ENCODE measurements around the gene CHSY3.

CHSY3 gene

DNA sequence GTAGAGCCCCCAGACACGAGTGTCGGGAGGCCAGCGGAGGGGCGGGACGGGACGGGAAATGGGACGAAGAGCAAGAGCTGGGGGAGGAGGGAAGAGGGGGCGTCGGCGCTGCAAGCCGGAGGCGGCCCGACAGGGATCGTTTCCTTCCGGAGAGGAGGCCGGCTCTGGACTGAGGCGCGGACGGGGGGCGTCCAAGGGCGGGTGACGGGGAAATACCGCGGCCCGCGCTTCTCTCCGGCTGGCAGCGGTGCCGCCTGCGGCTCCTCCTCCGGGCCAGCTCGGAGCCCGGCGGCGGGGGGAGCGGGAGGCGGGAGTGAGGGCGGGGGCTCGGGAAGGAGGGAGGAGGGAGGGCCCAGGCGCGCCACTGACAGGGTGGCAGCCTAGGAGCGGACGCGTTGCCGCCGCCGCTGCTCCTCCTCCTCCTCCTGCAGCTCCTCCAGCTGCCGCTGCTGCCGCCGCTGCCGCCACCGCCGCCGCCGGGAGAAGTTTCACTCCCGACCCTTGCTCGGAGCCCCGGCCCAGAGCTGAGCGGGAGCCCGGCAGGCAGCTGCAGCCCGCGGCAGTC, at the start of gene CHSY3:
TSS of gene CHSY3 (plus strand) at position 364 of the 565 bp plus-strand sequence.
- DNase-seq (ENCODE audit: low read depth in 2 of 2): peak; percentile 82 to 90
- TF ChIP-seq, protein P1, sequence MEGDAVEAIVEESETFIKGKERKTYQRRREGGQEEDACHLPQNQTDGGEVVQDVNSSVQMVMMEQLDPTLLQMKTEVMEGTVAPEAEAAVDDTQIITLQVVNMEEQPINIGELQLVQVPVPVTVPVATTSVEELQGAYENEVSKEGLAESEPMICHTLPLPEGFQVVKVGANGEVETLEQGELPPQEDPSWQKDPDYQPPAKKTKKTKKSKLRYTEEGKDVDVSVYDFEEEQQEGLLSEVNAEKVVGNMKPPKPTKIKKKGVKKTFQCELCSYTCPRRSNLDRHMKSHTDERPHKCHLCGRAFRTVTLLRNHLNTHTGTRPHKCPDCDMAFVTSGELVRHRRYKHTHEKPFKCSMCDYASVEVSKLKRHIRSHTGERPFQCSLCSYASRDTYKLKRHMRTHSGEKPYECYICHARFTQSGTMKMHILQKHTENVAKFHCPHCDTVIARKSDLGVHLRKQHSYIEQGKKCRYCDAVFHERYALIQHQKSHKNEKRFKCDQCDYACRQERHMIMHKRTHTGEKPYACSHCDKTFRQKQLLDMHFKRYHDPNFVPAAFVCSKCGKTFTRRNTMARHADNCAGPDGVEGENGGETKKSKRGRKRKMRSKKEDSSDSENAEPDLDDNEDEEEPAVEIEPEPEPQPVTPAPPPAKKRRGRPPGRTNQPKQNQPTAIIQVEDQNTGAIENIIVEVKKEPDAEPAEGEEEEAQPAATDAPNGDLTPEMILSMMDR (IDR thresholded peaks at IDR 0.05; ENCODE audit: low read depth, low read length): no peak
- peak within 1 kb of the TSS; percentile 71 for H3K4me3 ChIP-seq (replicated peaks in 1 of 2; ENCODE audit: low read depth in 2 of 2, low read length in 2 of 2)

DNA sequence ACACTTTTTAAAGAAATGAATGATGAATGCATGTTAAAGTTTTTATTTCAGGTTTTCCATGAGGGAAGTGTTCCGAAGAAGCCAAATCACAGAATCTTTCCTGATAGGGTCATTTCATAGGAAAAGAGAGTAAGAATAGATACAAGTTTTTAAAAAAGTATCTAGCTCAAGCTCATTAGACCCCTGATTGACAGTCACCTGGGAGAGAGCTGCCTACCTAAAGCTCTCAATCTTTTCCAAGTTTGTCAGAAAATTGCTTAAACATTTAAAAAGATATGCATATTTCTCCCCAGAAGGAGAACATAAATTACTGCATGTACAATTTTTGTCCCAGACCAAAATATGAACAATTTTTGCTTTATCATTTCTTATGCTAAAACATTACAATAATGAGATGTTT, 47.9 kb upstream of the CHSY3 start:
- TF ChIP-seq, protein P1 (IDR thresholded peaks at IDR 0.05; ENCODE audit: low read depth, low read length): no peak
- H3K4me3 ChIP-seq (replicated peaks in 1 of 2; ENCODE audit: low read depth in 2 of 2, low read length in 2 of 2): no peak overlapping the region
- DNase-seq (ENCODE audit: low read depth in 2 of 2): no peak

DNA sequence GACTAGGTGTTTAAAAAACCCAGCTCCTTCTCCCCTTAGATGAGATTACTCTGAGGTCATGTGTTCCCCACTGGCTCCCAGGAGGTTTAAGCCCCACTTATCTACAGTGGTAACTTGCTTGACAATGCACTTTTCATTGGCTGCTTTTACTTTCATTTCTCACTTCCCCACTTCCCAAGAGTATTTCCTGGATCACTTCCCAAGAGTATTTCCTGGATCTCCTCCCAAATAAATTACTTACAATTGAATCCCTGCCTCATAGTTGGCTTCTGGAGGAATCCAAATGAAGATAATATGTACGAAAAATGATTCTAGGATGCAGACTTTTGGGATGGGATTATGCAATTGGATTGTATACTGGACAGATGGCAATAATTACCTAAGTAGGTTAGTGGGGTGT, 47.1 kb upstream of the CHSY3 start:
- no peak overlapping the region for H3K4me3 ChIP-seq (replicated peaks in 1 of 2; ENCODE audit: low read depth in 2 of 2, low read length in 2 of 2)
- TF ChIP-seq, protein P1 (IDR thresholded peaks at IDR 0.05; ENCODE audit: low read depth, low read length): no peak
- peak; percentile 2 to 78 for DNase-seq (ENCODE audit: low read depth in 2 of 2)

DNA sequence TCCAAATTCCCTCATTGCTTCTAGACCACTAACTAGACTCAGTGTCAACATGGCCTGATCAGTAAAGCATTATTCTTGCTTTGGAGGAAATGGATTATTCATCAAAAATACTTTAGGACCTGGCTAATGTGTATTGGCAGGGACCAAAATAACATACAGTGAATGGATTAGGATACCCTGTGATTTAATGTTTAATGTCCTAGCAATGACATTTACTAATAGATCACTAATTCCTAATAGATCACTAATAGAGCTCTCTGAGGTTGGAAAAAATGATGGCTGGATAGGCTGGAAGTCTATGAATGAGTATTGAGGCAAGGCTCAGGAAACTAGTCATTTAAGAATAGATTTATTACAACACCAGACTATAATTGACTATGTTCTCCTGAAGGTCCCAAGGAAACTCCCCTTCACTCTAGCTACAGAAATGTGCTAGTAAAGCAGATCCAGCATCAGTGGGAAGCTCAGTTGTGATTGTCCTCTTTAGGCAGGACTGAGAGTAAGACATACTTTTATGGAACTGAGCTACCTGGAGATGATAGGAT, 46.1 kb upstream of the CHSY3 start:
- H3K4me3 ChIP-seq (replicated peaks in 1 of 2; ENCODE audit: low read depth in 2 of 2, low read length in 2 of 2): no peak overlapping the region
- TF ChIP-seq, protein P1 (IDR thresholded peaks at IDR 0.05; ENCODE audit: low read depth, low read length): no peak
- no peak for DNase-seq (ENCODE audit: low read depth in 2 of 2)

DNA sequence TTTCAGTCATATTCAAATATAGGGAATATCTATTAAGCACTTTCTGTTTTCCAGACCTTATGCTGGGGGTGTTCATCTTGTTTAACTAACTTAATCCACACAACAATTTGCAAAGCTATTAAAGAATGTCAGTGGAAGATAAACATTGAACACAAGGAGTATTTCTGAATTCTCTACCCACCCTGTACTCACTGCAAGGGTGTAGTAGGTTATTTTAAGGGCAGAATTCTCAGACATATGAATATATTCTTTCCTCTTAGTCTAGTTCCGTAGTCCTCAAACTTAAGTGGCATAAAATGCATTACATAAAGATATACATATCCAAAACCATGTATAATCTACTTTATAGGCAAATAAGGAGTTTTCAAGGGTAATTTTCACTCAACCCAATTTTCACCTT, 19.9 kb upstream of the CHSY3 start:
- no peak overlapping the region for H3K4me3 ChIP-seq (replicated peaks in 1 of 2; ENCODE audit: low read depth in 2 of 2, low read length in 2 of 2)
- no peak for DNase-seq (ENCODE audit: low read depth in 2 of 2)
- TF ChIP-seq, protein P1 (IDR thresholded peaks at IDR 0.05; ENCODE audit: low read depth, low read length): no peak

DNA sequence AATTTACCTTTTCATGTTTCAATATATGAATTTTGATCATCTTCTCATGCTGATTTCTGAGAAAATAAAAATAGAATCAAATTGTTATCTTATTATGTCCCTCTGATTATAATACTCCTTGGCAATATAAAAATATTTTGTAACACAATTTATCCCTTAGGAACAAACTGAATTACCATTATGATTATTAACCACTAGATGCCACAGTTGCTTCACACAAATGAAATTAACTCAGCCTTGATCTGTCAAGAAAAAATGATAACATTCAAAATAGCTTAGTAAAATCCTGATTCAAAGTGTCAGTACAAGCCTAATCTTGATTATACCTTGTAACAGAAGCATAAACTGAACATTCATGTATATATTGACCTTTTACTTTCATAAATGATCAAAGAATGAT, 4.8 kb upstream of the CHSY3 start:
- H3K4me3 ChIP-seq (replicated peaks in 1 of 2; ENCODE audit: low read depth in 2 of 2, low read length in 2 of 2): no peak overlapping the region
- TF ChIP-seq, protein P1 (IDR thresholded peaks at IDR 0.05; ENCODE audit: low read depth, low read length): peak; percentile 22
- DNase-seq (ENCODE audit: low read depth in 2 of 2): peak; percentile 61 to 68

DNA sequence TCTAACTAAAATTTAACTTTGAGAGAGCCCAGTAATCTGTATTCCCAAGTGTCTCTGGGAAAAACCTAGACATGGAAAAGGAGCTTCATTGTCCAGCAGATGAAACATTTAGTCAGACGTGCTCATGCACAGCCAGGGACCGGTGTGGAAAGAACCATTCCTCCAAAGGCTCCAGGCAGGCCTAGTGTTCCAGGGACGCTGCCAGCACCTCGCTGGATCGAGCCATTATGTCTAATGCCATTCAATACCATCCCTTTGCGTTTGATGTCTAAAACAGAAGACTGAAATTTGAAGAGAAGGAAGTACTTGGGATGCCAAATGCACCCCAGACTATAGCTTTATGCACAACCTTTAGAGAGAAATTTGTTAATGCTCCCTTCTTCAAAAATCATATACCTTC, 1.4 kb upstream of the CHSY3 start:
- DNase-seq (ENCODE audit: low read depth in 2 of 2): no peak
- no peak overlapping the region for H3K4me3 ChIP-seq (replicated peaks in 1 of 2; ENCODE audit: low read depth in 2 of 2, low read length in 2 of 2)
- TF ChIP-seq, protein P1 (IDR thresholded peaks at IDR 0.05; ENCODE audit: low read depth, low read length): no peak

Measured in cardiac fibroblast (primary cell).